ENCODE results near the gene CCDC110. TPM values are rescaled to one million over a fixed set of nuclear protein-coding genes. Genes with fewer than 3 reads are reported as not detected.

Gene CCDC110
- total and polyA plus RNA-seq, 2 experiments from 2014 or later, result 0.13 to 0.22 TPM

- Histone ChIP-seq H3K4me1 (ENCODE audit: insufficient read depth) (peaks cover 27% of the 10 kb centered on the region), H3K79me2 (ENCODE audit: insufficient read depth) (no peaks in the 10 kb centered on the region; the same call in 1 of the 2 replicates), H3K27ac (peak overlapping the region; percentile 81), H3F3A (ENCODE audit: insufficient read depth) (peaks cover 23% of the 10 kb centered on the region), H3K4me2 (ENCODE audit: unreplicated experiment) (peak overlapping the region; percentile 98), H3K9ac (peak overlapping the region; percentile 84), H3K9me2 (ENCODE audit: insufficient read depth) (no peaks in the 10 kb centered on the region), H3K4me3 (peak overlapping the region; percentile 93), H3K27me3 (replicated peaks; ENCODE audit: insufficient read depth) (no peaks in the 10 kb centered on the region), H3K9me3 (ENCODE audit: low read depth) (no peaks in the 10 kb centered on the region), H3K36me3 (ENCODE audit: low read depth) (peaks cover 18% of the 10 kb centered on the region; the same call in 1 of the 2 replicates), H4K20me1 (ENCODE audit: insufficient read depth) (no peaks in the 10 kb centered on the region), H2AFZ (peak overlapping the region; percentile 88)
- in situ Hi-C loops (cut with MboI), result no loop called here
- DNase-seq, result peak; percentile 99
- no peak for TF ChIP-seq EZH2 (IDR thresholded peaks at IDR 0.05; ENCODE audit: insufficient read depth, poor library complexity, severe bottlenecking)
- TF ChIP-seq EZH2phosphoT487 (IDR thresholded peaks at IDR 0.05; ENCODE audit: insufficient read depth, low read depth), result no peak
- 2% methylated on average over 67 to 80 of the region's 98 CpGs for WGBS, 2 experiments (ENCODE audit: low coverage in 1 of 2, low lambda C conversion rate in 2 of 2, missing lambda C conversion rate in 2 of 2)
These were observed 75.4 kb downstream of the CCDC110 start for GRCh38 chr4:185395956-185396723.

GRCh38 chr4:185395238-185395955, 76.1 kb downstream of the CCDC110 start, which contains the start of gene LRP2BP:
LRP2BP (minus strand) TSS chr4:185395924; CDS start chr4:185378186, 17,738 bp downstream.
- Histone ChIP-seq H3K79me2 (ENCODE audit: insufficient read depth) (no peaks in the 10 kb centered on the region; the same call in 1 of the 2 replicates), H4K20me1 (ENCODE audit: insufficient read depth) (no peaks in the 10 kb centered on the region), H3K9ac (peak within 1 kb of the TSS; percentile 84), H3K27ac (peak within 1 kb of the TSS; percentile 81), H3K4me2 (ENCODE audit: unreplicated experiment) (peak within 1 kb of the TSS; percentile 98), H3K9me3 (ENCODE audit: low read depth) (no peaks in the 10 kb centered on the region), H3K4me1 (ENCODE audit: insufficient read depth) (peaks cover 27% of the 10 kb centered on the region), H3K4me3 (peak within 1 kb of the TSS; percentile 93), H3K36me3 (ENCODE audit: low read depth) (peaks cover 13% of the 10 kb centered on the region; the same call in 1 of the 2 replicates), H3K9me2 (ENCODE audit: insufficient read depth) (no peaks in the 10 kb centered on the region), H2AFZ (peak within 1 kb of the TSS; percentile 88), H3K27me3 (replicated peaks; ENCODE audit: insufficient read depth) (no peaks in the 10 kb centered on the region), H3F3A (ENCODE audit: insufficient read depth) (peaks cover 23% of the 10 kb centered on the region)
- no peak for TF ChIP-seq EZH2 (IDR thresholded peaks at IDR 0.05; ENCODE audit: insufficient read depth, poor library complexity, severe bottlenecking)
- no peak for TF ChIP-seq EZH2phosphoT487 (IDR thresholded peaks at IDR 0.05; ENCODE audit: insufficient read depth, low read depth)
- peak; percentile 36 for DNase-seq
- in situ Hi-C loops (cut with MboI), result no loop called here
- 5 to 10% methylated on average over 12 of the region's 12 CpGs for WGBS, 2 experiments (ENCODE audit: low coverage in 1 of 2, low lambda C conversion rate in 2 of 2, missing lambda C conversion rate in 2 of 2)

Small RNA genes lying within 50 kb of the gene (small RNA-seq; reads per million reads assigned to genes)
- not detected for gene RF00019 (ENCODE audit: low read depth, low replicate concordance)

Other genes with a start within 250 kb of the CCDC110 start
- 0.13 TPM in 1 of 2 replicates, not detected in the other for gene LRP2BP, start 75.8 kb downstream of the CCDC110 start, total RNA-seq (2014; rRNA removed; shearing (Covaris generic))
- 0.67 and 0.76 TPM in 2 replicates for gene LRP2BP, start 75.8 kb downstream of the CCDC110 start, polyA plus RNA-seq (2016; fragmentation: Nextera tagmentation; extraction: Ambion mirVana)
- 4.4 and 11.1 TPM in 2 replicates for gene ANKRD37, start 74.9 kb downstream of the CCDC110 start, total RNA-seq (2014; rRNA removed; shearing (Covaris generic))
- gene ANKRD37, start 74.9 kb downstream of the CCDC110 start, polyA plus RNA-seq (2016; fragmentation: Nextera tagmentation; extraction: Ambion mirVana), result 17.6 and 19.0 TPM in 2 replicates
- gene UFSP2, start 45.8 kb downstream of the CCDC110 start, total RNA-seq (2014; rRNA removed; shearing (Covaris generic)), result 25.6 and 27.9 TPM in 2 replicates
- gene UFSP2, start 45.8 kb downstream of the CCDC110 start, polyA plus RNA-seq (2016; fragmentation: Nextera tagmentation; extraction: Ambion mirVana), result 26.8 and 33.0 TPM in 2 replicates
- 0.25 TPM in 1 of 2 replicates, not detected in the other for gene PDLIM3, start 63.8 kb upstream of the CCDC110 start, total RNA-seq (2014; rRNA removed; shearing (Covaris generic))
- 0.51 and 0.69 TPM in 2 replicates for gene PDLIM3, start 63.8 kb upstream of the CCDC110 start, polyA plus RNA-seq (2016; fragmentation: Nextera tagmentation; extraction: Ambion mirVana)